Airway epithelial cell (primary cell): ENCODE results near the gene AIFM1. TPM values are rescaled to one million over a fixed set of nuclear protein-coding genes. Genes with fewer than 3 reads are reported as not detected.

ENCODE experiments used
- total RNA-seq: library from RNA; depleted of rRNA; stranded (reverse); fragments of >200 nt; gene quantifications from 2 replicates; pipeline ENCODE4 v1.2.3, GENCODE V29; 2015

The AIFM1 gene
- total RNA-seq, result 12.9 and 24.5 TPM in 2 replicates

GRCh38 chrX:130165703-130166502, at the start of gene AIFM1:
Gene AIFM1 (minus strand): TSS chrX:130165841. CDS start chrX:130165656, 185 bp downstream.

GRCh38 chrX:130171446-130172126, 5.9 kb upstream of the AIFM1 start, which contains the start of gene RAB33A:
Gene RAB33A (plus strand): TSS chrX:130171962. CDS start chrX:130172063, 101 bp downstream.

GRCh38 chrX:130110379-130111219, 55.0 kb downstream of the AIFM1 start, which contains the start of gene ELF4:
Gene ELF4 (minus strand): TSS chrX:130110497. CDS start chrX:130081330, 29,167 bp downstream.

Other genes starting within 250 kb of the AIFM1 start
- gene BCORL1, start 183.2 kb downstream of the AIFM1 start, total RNA-seq, result 1.7 and 2.8 TPM in 2 replicates
- gene ELF4, start 55.3 kb downstream of the AIFM1 start, total RNA-seq, result 14.2 and 19.6 TPM in 2 replicates
- gene RAB33A, start 6.1 kb upstream of the AIFM1 start, total RNA-seq, result 0.21 TPM in 1 of 2 replicates, not detected in the other
- 2.0 and 3.9 TPM in 2 replicates for gene ZNF280C, start 103.1 kb upstream of the AIFM1 start, total RNA-seq
- gene SLC25A14, start 174.1 kb upstream of the AIFM1 start, total RNA-seq, result 9.2 and 9.6 TPM in 2 replicates
- gene GPR119, start 219.8 kb upstream of the AIFM1 start, total RNA-seq, result not detected in 2 replicates
- gene RBMX2, start 236.1 kb upstream of the AIFM1 start, total RNA-seq, result 11.6 and 21.7 TPM in 2 replicates